ENCODE results near the gene P3H3. TPM values are rescaled to one million over a fixed set of nuclear protein-coding genes. Genes with fewer than 3 reads are reported as not detected.

P3H3 gene
- total and polyA plus RNA-seq, 3 donors from 2014 or later, result 13.1 to 19.2 (median 18.8) TPM

GRCh38 chr12:6840330-6840729 lies 12.1 kb downstream of the P3H3 start:
- 55 to 100% methylated on average over 1 of the region's 1 CpG for WGBS, 2 donors
- DNase-seq, result no peak
- Histone ChIP-seq H3K36me3 (ENCODE audit: low read depth, missing control alignments) (no peaks in the 10 kb centered on the region), H3K27ac (no peak overlapping the region), H3K4me3 (no peak overlapping the region), H3K27me3 (no peaks in the 10 kb centered on the region), H3K4me1 (no peaks in the 10 kb centered on the region), H3K9me3 (no peaks in the 10 kb centered on the region)
- intact Hi-C loops (cut with DNase I; ENCODE audit: low total_unique reads), result no loop called here
- TF ChIP-seq POLR2A (IDR thresholded peaks at IDR 0.05), result no peak
- TF ChIP-seq, protein P1, sequence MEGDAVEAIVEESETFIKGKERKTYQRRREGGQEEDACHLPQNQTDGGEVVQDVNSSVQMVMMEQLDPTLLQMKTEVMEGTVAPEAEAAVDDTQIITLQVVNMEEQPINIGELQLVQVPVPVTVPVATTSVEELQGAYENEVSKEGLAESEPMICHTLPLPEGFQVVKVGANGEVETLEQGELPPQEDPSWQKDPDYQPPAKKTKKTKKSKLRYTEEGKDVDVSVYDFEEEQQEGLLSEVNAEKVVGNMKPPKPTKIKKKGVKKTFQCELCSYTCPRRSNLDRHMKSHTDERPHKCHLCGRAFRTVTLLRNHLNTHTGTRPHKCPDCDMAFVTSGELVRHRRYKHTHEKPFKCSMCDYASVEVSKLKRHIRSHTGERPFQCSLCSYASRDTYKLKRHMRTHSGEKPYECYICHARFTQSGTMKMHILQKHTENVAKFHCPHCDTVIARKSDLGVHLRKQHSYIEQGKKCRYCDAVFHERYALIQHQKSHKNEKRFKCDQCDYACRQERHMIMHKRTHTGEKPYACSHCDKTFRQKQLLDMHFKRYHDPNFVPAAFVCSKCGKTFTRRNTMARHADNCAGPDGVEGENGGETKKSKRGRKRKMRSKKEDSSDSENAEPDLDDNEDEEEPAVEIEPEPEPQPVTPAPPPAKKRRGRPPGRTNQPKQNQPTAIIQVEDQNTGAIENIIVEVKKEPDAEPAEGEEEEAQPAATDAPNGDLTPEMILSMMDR (IDR thresholded peaks at IDR 0.05), result no peak

GRCh38 chr12:6840761-6841515 lies 12.7 kb downstream of the P3H3 start, which contains the start of gene GNB3:
Gene GNB3 (plus strand): TSS chr12:6840925. CDS start chr12:6841288, 363 bp downstream.
- Histone ChIP-seq H3K27me3 (no peaks in the 10 kb centered on the region), H3K27ac (no peak within 1 kb of the TSS), H3K36me3 (ENCODE audit: low read depth, missing control alignments) (no peaks in the 10 kb centered on the region), H3K4me1 (no peaks in the 10 kb centered on the region), H3K9me3 (no peaks in the 10 kb centered on the region), H3K4me3 (no peak within 1 kb of the TSS)
- WGBS, 2 donors, result 68 to 81% methylated on average over 12 to 24 of the region's 24 CpGs
- TF ChIP-seq, protein P1 (IDR thresholded peaks at IDR 0.05), result no peak
- no peak for TF ChIP-seq POLR2A (IDR thresholded peaks at IDR 0.05)
- no peak for DNase-seq
- intact Hi-C loops (cut with DNase I; ENCODE audit: low total_unique reads), result no loop called here

GRCh38 chr12:6842075-6842474 lies 13.9 kb downstream of the P3H3 start:
- TF ChIP-seq POLR2A (IDR thresholded peaks at IDR 0.05), result no peak
- TF ChIP-seq, protein P1 (IDR thresholded peaks at IDR 0.05), result no peak
- no peaks in the 10 kb centered on the region for H3K36me3 ChIP-seq (ENCODE audit: low read depth, missing control alignments)

GRCh38 chr12:6843118-6843902 lies 15.1 kb downstream of the P3H3 start:
- Histone ChIP-seq H3K4me3 (no peak overlapping the region), H3K9me3 (no peaks in the 10 kb centered on the region), H3K4me1 (no peaks in the 10 kb centered on the region), H3K36me3 (ENCODE audit: low read depth, missing control alignments) (no peaks in the 10 kb centered on the region), H3K27ac (no peak overlapping the region), H3K27me3 (no peaks in the 10 kb centered on the region)
- WGBS, 2 donors, result 76% methylated on average over 8 to 16 of the region's 16 CpGs
- no peak for DNase-seq
- no peak for TF ChIP-seq POLR2A (IDR thresholded peaks at IDR 0.05)
- TF ChIP-seq, protein P1 (IDR thresholded peaks at IDR 0.05), result no peak
- intact Hi-C loops (cut with DNase I; ENCODE audit: low total_unique reads), result no loop called here

More at GRCh38 chr12:6842075-6842474, 13.9 kb downstream of the P3H3 start:
- H3K9me3 ChIP-seq, result no peaks in the 10 kb centered on the region
- 90 to 93% methylated on average over 4 of the region's 4 CpGs for WGBS, 2 donors
- no peak for DNase-seq
- H3K4me3 ChIP-seq, result no peak overlapping the region
- no peak overlapping the region for H3K27ac ChIP-seq
- H3K27me3 ChIP-seq, result no peaks in the 10 kb centered on the region
- intact Hi-C loops (cut with DNase I; ENCODE audit: low total_unique reads), result no loop called here
- no peaks in the 10 kb centered on the region for H3K4me1 ChIP-seq

Measured in testis (tissue), 3 donors.